Panc1 (cell line): ENCODE data around the gene MRTFA. TPM values are rescaled to one million over a fixed set of nuclear protein-coding genes. Genes with fewer than 3 reads are reported as not detected.

Experiments used
- ATAC-seq: fragments of 200-7000 bp; cut with Tn5 transposase; 2 replicates; pipeline ENCODE4 v1.9.1; 2020; ENCODE audit warnings: mild to moderate bottlenecking, moderate library complexity
- BruUV-seq: library from RNA; stranded (reverse); fragments of 400-500 nt; replicated peaks from 2 replicates; lab custom pipeline; 2021; lab: Mats Ljungman, UMichigan
- CTCF ChIA-PET: fragments of 300-600 bp; sonication (Branson Sonifier 250); formaldehyde crosslinking; loops from one replicate; lab custom pipeline; 2022; ENCODE audit warnings: antibody characterized with exemption; lab: Charles Lee
- POLR2A ChIA-PET: fragments of 300-600 bp; sonication (Branson Sonifier 250); formaldehyde crosslinking; loops from one replicate; lab custom pipeline; 2022; ENCODE audit warnings: antibody characterized with exemption; lab: Charles Lee
- DNase-seq: peaks from one replicate; pipeline ENCODE4 v3.0.0-alpha.2; 2010; ENCODE audit warnings: low read depth, low spot score
- H3K27ac ChIP-seq: 2 replicates; pipeline ENCODE4 v1.5.1; 2011; ENCODE audit warnings: mild to moderate bottlenecking, low read length, inconsistent platforms
- H3K27me3 ChIP-seq: fragments of 200-500 bp; sonication (Bioruptor generic); 2 replicates; pipeline ENCODE4 v1.6.0; 2014; ENCODE audit warnings: low read length, inconsistent platforms; ENCODE audit not compliant: control insufficient read depth, insufficient read depth
- H3K36me3 ChIP-seq: fragments of 200-500 bp; sonication (Bioruptor generic); 2 replicates; pipeline ENCODE4 v1.5.1; 2014; ENCODE audit warnings: inconsistent platforms, mild to moderate bottlenecking, low read length, moderate library complexity; ENCODE audit not compliant: control insufficient read depth, insufficient read depth
- H3K4me1 ChIP-seq: 2 replicates; pipeline ENCODE4 v1.5.1; 2011; ENCODE audit warnings: inconsistent platforms, mild to moderate bottlenecking, low read length, moderate library complexity; ENCODE audit not compliant: control insufficient read depth, insufficient read depth
- H3K4me3 ChIP-seq, 2 experiments: 2 replicates each; pipeline ENCODE4 v1.5.1; 2011 to 2012; ENCODE audit warnings: low read depth in 2 of 2, low read length in 2 of 2, mild to moderate bottlenecking in 2 of 2, inconsistent platforms in 1 of 2, moderate library complexity in 1 of 2
- H3K9me3 ChIP-seq: fragments of 200-500 bp; sonication (Bioruptor generic); 2 replicates; pipeline ENCODE4 v1.5.1; 2014; ENCODE audit warnings: low read depth, mild to moderate bottlenecking, inconsistent platforms, low read length, moderate library complexity; ENCODE audit not compliant: control insufficient read depth, insufficient read depth
- CTCF ChIP-seq: fragments of 450-650 bp; IDR thresholded peaks from 2 replicates; pipeline ENCODE4 v1.5.1; 2017; ENCODE audit warnings: mild to moderate bottlenecking
- POLR2AphosphoS5 ChIP-seq: IDR thresholded peaks from 2 replicates; pipeline ENCODE4 v1.6.1; 2012; ENCODE audit warnings: mild to moderate bottlenecking, low read depth, low read length, moderate library complexity
- SIN3A ChIP-seq: IDR thresholded peaks from 2 replicates; pipeline ENCODE4 v1.6.1; 2012; ENCODE audit warnings: low read depth, mild to moderate bottlenecking, low read length, moderate library complexity, borderline replicate concordance; ENCODE audit not compliant: insufficient read depth
- TCF7L2 ChIP-seq: IDR thresholded peaks from 2 replicates; pipeline ENCODE4 v1.6.1; 2011; ENCODE audit warnings: mild to moderate bottlenecking, low read depth, low read length, inconsistent platforms
- in situ Hi-C: cut with HindIII; loops from 2 replicates; pipeline ENCODE4 v1.10.0; 2016; ENCODE audit warnings: low sequenced_read_pairs, low pct_unique_long_range_greater_than_20kb
- intact Hi-C: fragments of 100-400 bp; cut with micrococcal nuclease; formaldehyde crosslinking; loops from one replicate; pipeline ENCODE4 v1.10.0; 2022; ENCODE audit not compliant: unreplicated experiment
- total RNA-seq: library from RNA; stranded (reverse); gene quantifications from one replicate; pipeline ENCODE4 v1.2.1, GENCODE V29; 2021; ENCODE audit not compliant: unreplicated experiment
- TF ChIP-seq, protein P1 (sequence below), 2 experiments: IDR thresholded peaks; 2 replicates each; pipeline ENCODE4 v1.6.1; 2011 to 2012; ENCODE audit warnings: low read depth in 2 of 2, control low read depth in 1 of 2, low read length in 1 of 2, mild to moderate bottlenecking in 1 of 2, moderate library complexity in 1 of 2; ENCODE audit not compliant: insufficient read depth in 1 of 2

The MRTFA gene
- total RNA-seq, 1 experiment from 2014 or later, result 62.1 TPM

DNA sequence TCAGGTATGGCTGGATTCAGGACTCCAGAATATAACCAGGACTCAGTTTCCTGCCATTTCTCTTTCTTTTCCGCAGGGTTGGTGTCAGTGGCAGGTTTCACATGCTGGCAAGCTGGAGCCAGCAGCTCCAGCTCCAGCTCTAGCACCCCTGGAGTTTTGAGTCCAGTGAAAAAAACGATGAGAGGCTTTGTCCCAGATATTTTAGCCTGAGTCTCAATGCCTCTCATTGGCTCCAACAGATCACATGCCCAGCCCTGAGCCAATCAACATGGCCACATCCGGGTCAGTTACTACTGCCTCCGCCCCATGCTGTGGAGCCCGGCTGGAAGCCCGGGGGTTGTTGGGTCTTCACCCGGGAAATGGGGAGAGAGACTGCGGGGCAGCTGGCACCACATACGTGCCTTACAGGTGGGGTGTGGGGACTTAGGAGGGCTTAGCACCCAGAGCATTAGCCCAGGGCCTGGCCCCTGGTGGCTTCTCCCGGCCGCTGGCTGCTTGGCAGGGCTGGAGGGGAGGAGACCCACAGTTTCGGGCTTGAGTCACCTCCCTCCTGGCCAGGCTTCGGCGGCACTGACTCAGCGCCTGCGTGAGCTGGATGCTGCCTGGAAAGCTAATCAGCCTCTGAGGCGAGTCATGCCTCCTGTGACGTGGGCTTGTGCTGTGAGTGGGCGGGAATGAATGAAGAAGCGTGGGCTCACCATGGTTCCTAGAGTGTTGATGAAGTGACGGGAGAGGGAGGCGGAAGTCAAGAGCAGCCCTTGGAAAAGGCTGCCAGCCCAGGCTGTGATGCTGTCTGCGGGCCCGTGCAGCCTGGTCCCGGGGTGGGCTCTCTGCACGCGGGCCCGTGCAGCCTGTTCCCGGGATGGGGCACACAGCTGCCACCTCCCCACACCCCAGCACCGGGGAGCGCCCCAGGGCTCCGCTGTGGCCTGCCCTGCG, 15.3 kb upstream of the MRTFA start:
- ATAC-seq (peak; percentile 97), DNase-seq (peak; percentile 75)
- TSS peak; percentile 89 for BruUV-seq
- POLR2A ChIA-PET, result interaction anchor here (0.5 kb wide), 1 partner anchor 21 kb away, joined by 3 read pairs; no protein-coding TSS in a partner anchor
- CTCF ChIA-PET, result interaction anchor here (0.6 kb wide), 1 partner anchor 33 kb away, joined by 3 read pairs; no protein-coding TSS in a partner anchor
- in situ Hi-C loops (no loop called here), intact Hi-C loops (no loop called here)
- Histone ChIP-seq H3K4me3 (peak overlapping the region; percentile 61 to 80), H3K27ac (peak overlapping the region; percentile 97), H3K9me3 (no peaks in the 10 kb centered on the region), H3K36me3 (no peaks in the 10 kb centered on the region; the same call in 1 of the 2 replicates), H3K4me1 (peaks cover 25% of the 10 kb centered on the region), H3K27me3 (no peaks in the 10 kb centered on the region)
- TF ChIP-seq, protein P1, sequence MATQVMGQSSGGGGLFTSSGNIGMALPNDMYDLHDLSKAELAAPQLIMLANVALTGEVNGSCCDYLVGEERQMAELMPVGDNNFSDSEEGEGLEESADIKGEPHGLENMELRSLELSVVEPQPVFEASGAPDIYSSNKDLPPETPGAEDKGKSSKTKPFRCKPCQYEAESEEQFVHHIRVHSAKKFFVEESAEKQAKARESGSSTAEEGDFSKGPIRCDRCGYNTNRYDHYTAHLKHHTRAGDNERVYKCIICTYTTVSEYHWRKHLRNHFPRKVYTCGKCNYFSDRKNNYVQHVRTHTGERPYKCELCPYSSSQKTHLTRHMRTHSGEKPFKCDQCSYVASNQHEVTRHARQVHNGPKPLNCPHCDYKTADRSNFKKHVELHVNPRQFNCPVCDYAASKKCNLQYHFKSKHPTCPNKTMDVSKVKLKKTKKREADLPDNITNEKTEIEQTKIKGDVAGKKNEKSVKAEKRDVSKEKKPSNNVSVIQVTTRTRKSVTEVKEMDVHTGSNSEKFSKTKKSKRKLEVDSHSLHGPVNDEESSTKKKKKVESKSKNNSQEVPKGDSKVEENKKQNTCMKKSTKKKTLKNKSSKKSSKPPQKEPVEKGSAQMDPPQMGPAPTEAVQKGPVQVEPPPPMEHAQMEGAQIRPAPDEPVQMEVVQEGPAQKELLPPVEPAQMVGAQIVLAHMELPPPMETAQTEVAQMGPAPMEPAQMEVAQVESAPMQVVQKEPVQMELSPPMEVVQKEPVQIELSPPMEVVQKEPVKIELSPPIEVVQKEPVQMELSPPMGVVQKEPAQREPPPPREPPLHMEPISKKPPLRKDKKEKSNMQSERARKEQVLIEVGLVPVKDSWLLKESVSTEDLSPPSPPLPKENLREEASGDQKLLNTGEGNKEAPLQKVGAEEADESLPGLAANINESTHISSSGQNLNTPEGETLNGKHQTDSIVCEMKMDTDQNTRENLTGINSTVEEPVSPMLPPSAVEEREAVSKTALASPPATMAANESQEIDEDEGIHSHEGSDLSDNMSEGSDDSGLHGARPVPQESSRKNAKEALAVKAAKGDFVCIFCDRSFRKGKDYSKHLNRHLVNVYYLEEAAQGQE (IDR thresholded peaks at IDR 0.05; ENCODE audit: insufficient read depth in 1 of 2, low read depth in 2 of 2, low read length in 1 of 2), result no peak
- peak; percentile 80 for TF ChIP-seq POLR2AphosphoS5

DNA sequence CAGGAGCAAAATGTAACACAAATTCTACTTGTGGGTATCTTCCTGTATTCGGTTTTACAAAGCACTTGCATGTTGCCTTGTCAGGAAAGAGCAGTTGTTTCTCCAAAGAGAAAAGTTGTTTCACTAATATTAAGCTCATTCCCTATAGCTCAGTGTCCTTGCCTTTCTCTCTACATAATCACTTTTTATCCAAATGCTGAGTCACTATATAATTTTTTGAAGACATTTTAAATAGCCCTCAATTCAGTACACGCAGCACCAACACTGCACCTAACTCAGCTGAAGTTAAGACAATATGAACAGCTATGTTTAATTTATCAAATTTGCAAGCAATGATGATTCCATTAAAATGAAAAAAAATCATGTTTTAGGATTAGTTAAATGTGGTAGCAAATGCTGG, 14.5 kb upstream of the MRTFA start:
- no peaks in the 10 kb centered on the region for H3K27me3 ChIP-seq
- ChIA-PET CTCF (no interaction called here), POLR2A (no interaction called here)
- intact Hi-C loops (no loop called here), in situ Hi-C loops (no loop called here)
- H3K36me3 ChIP-seq, result no peaks in the 10 kb centered on the region; the same call in 1 of the 2 replicates
- peak overlapping the region; percentile 97 for H3K27ac ChIP-seq
- no peak for DNase-seq
- ATAC-seq, result no peak
- H3K9me3 ChIP-seq, result no peaks in the 10 kb centered on the region
- H3K4me1 ChIP-seq, result peaks cover 25% of the 10 kb centered on the region
- TF ChIP-seq SIN3A (no peak), POLR2AphosphoS5 (no peak), TCF7L2 (no peak), CTCF (no peak)
- TF ChIP-seq, protein P1 (IDR thresholded peaks at IDR 0.05; ENCODE audit: insufficient read depth in 1 of 2, low read depth in 2 of 2, low read length in 1 of 2), result no peak
- H3K4me3 ChIP-seq, result peak overlapping the region; percentile 61 to 80; a peak in 3 of 4 replicates
- TSS peak; percentile 91 for BruUV-seq
